Psoas muscle (tissue), 8 donors: ENCODE data around the gene AFF1. TPM values are rescaled to one million over a fixed set of nuclear protein-coding genes. Genes with fewer than 3 reads are reported as not detected.

Source experiments
- ATAC-seq, 4 donors: fragments of 200-7000 bp; cut with Tn5 transposase; one replicate each; pipeline ENCODE4 v1.9.1; 2020; ENCODE audit warnings: moderate library complexity in 3 of 4, mild to moderate bottlenecking in 2 of 4
- DNase-seq, 2 donors: peaks; one replicate each; pipeline ENCODE4 v3.0.0-alpha.2; 2020
- H3K27ac ChIP-seq: fragments of 200-600 bp; one replicate; pipeline ENCODE4 v1.8.0; 2022
- H3K27me3 ChIP-seq, 3 donors: fragments of 200-600 bp in 1 of 3; one replicate each; pipeline versions ENCODE4 v1.6.1 to v1.8.0; 2013 to 2022; ENCODE audit warnings: low read length in 2 of 3, mild to moderate bottlenecking in 2 of 3, moderate library complexity in 1 of 3; ENCODE audit not compliant: insufficient read depth in 3 of 3
- H3K36me3 ChIP-seq, 2 donors: fragments of 200-600 bp in 1 of 2; one replicate each; pipeline versions ENCODE4 v1.6.1 to v1.8.0; 2013 to 2022; ENCODE audit warnings: low read depth in 1 of 2, mild to moderate bottlenecking in 1 of 2, moderate library complexity in 1 of 2; ENCODE audit not compliant: insufficient read depth in 1 of 2
- H3K4me1 ChIP-seq: fragments of 200-600 bp; one replicate; pipeline ENCODE4 v1.8.0; 2022
- H3K4me3 ChIP-seq: fragments of 200-600 bp; one replicate; pipeline ENCODE4 v1.8.0; 2022; ENCODE audit warnings: mild to moderate bottlenecking
- H3K9me3 ChIP-seq: fragments of 200-600 bp; one replicate; pipeline ENCODE4 v1.8.0; 2022
- CTCF ChIP-seq: fragments of 200-600 bp; IDR thresholded peaks from one replicate; pipeline ENCODE4 v1.8.0; 2022; ENCODE audit warnings: antibody characterized with exemption
- WGBS, 3 donors: extraction: QIAGEN DNeasy Blood & Tissue Kit; methylation state at CpG; one replicate each; pipeline versions ENCODE4 v1.1.6 to v1.1.7; 2013; 5-methylcytosine and 5-hydroxymethylcytosine counted together
- intact Hi-C, 2 donors: fragments of 100-400 bp; cut with DNase I; formaldehyde crosslinking; loops; one replicate each; pipeline versions ENCODE4 v1.11.0 to v1.14.2; 2022
- polyA plus RNA-seq, 3 donors: library from polyadenylated mRNA; stranded (reverse); fragments of 200-250 nt; gene quantifications; one replicate each; pipeline ENCODE4 v1.2.3, GENCODE V29; 2013
- total RNA-seq, 4 donors: library from RNA; stranded (reverse); fragmentation: NEBNext Ultra II Directional in 2 of 4; extraction: Animal tissue kit (Norgen Biotek cat#: 25700) in 2 of 4; gene quantifications; one replicate each; pipeline versions ENCODE4 v1.2.1 to v1.2.4, GENCODE V29; 2021 to 2023
- donor health status: healthy with polysubstance abuse.
- donor health status: DM: no; HTN: no; CAD: no; lungs with moderate emphysema.
- donor health status: Bipolar disorder and iron deficiency.
- donor health status: healthy.
- donor health status: DM: yes; HTN: yes; CAD: no.
- donor health status: DM: no; HTN: no; CAD: no.
- donor health status: DM: no; HTN: no; CAD: no.
- donor health status: DM: yes; HTN: yes; CAD: no.

AFF1 gene
- total and polyA plus RNA-seq, 7 donors = 62.7 to 171 (median 120) TPM

- H3K36me3 ChIP-seq = no peaks in the 10 kb centered on the region
- intact Hi-C loops = loop anchor here (2.0 to 5.0 kb wide), 2 partner anchors 16 to 33 kb away; no protein-coding TSS in a partner anchor
- no peaks in the 10 kb centered on the region for H3K9me3 ChIP-seq
- H3K27ac ChIP-seq = peak overlapping the region; percentile 98
- WGBS, 3 donors = 17 to 42% (median 20%) methylated on average over 2 of the region's 2 CpGs
- H3K4me1 ChIP-seq = peaks cover 96% of the 10 kb centered on the region
- no peaks in the 10 kb centered on the region for H3K27me3 ChIP-seq
- no peak for ATAC-seq
- DNase-seq = no peak
- H3K4me3 ChIP-seq = peak overlapping the region; percentile 23
- no peak for TF ChIP-seq CTCF
These were observed 79.5 kb downstream of the AFF1 start for GRCh38 chr4:87014284-87014782.

- WGBS, 3 donors = 66 to 82% (median 71%) methylated on average over 1 of the region's 1 CpG
- ATAC-seq = no peak
- no peak overlapping the region for H3K4me3 ChIP-seq
- H3K9me3 ChIP-seq = no peaks in the 10 kb centered on the region
- H3K27me3 ChIP-seq = no peaks in the 10 kb centered on the region
- intact Hi-C loops = loop anchor here in 1 of 2 donors (2.0 kb wide), 1 partner anchor 15 kb away; no protein-coding TSS in a partner anchor
- H3K27ac ChIP-seq = peak overlapping the region; percentile 98
- DNase-seq = no peak
- no peak for TF ChIP-seq CTCF
- H3K36me3 ChIP-seq = no peaks in the 10 kb centered on the region
- H3K4me1 ChIP-seq = peaks cover 88% of the 10 kb centered on the region
These were observed 80.6 kb downstream of the AFF1 start for GRCh38 chr4:87015416-87015815.

- intact Hi-C loops = no loop called here
- no peak for TF ChIP-seq CTCF
- ATAC-seq = peak; percentile 69 to 93 (median 92)
- Histone ChIP-seq H3K4me3 (peak overlapping the region; percentile 5), H3K27me3 (no peaks in the 10 kb centered on the region), H3K9me3 (no peaks in the 10 kb centered on the region), H3K36me3 (no peaks in the 10 kb centered on the region), H3K4me1 (peaks cover 81% of the 10 kb centered on the region), H3K27ac (peak overlapping the region; percentile 98)
- DNase-seq = no peak
- WGBS, 3 donors = 59 to 82% (median 63%) methylated on average over 10 of the region's 10 CpGs
These were observed 83.0 kb downstream of the AFF1 start for GRCh38 chr4:87017580-87018342.

- Histone ChIP-seq H3K4me1 (peaks cover 82% of the 10 kb centered on the region), H3K9me3 (no peaks in the 10 kb centered on the region), H3K4me3 (no peak overlapping the region), H3K36me3 (no peaks in the 10 kb centered on the region), H3K27ac (peak overlapping the region; percentile 98), H3K27me3 (no peaks in the 10 kb centered on the region)
- ATAC-seq (no peak), DNase-seq (no peak)
- no peak for TF ChIP-seq CTCF
- intact Hi-C loops = no loop called here
- 61 to 89% (median 73%) methylated on average over 1 of the region's 1 CpG for WGBS, 3 donors
These were observed 83.9 kb downstream of the AFF1 start for GRCh38 chr4:87018753-87019152.
